Neural progenitor cell (in vitro differentiated cells): ENCODE data around the gene RBFOX2. TPM values are rescaled to one million over a fixed set of nuclear protein-coding genes. Genes with fewer than 3 reads are reported as not detected.

ENCODE experiments used
- DNase-seq: peaks from one replicate; pipeline ENCODE4 v3.0.0-alpha.2; 2016; ENCODE audit warnings: low spot score
- H2AFZ ChIP-seq: fragments of 200-600 bp; sonication (generic); replicated peaks from 2 replicates; pipeline ENCODE4 v1.6.1; 2016; ENCODE audit warnings: antibody characterized with exemption
- H3F3A ChIP-seq: fragments of 200-600 bp; sonication (generic); 2 replicates; pipeline ENCODE4 v1.6.1; 2016; ENCODE audit warnings: antibody characterized with exemption, low read depth
- H3K27ac ChIP-seq: fragments of 200-600 bp; sonication (generic); 2 replicates; pipeline ENCODE4 v1.5.1; 2016; ENCODE audit warnings: mild to moderate bottlenecking
- H3K27me3 ChIP-seq: fragments of 200-600 bp; sonication (generic); 2 replicates; pipeline ENCODE4 v1.6.1; 2016; ENCODE audit warnings: mild to moderate bottlenecking, moderate library complexity
- H3K36me3 ChIP-seq: fragments of 200-600 bp; sonication (generic); 2 replicates; pipeline ENCODE4 v1.5.1; 2016
- H3K4me1 ChIP-seq: fragments of 200-600 bp; sonication (generic); 2 replicates; pipeline ENCODE4 v1.6.1; 2016; ENCODE audit warnings: mixed run types
- H3K4me2 ChIP-seq: fragments of 200-600 bp; sonication (generic); 2 replicates; pipeline ENCODE4 v1.6.1; 2016
- H3K4me3 ChIP-seq: fragments of 200-600 bp; sonication (generic); 2 replicates; pipeline ENCODE4 v1.5.1; 2016
- H3K79me2 ChIP-seq: fragments of 200-600 bp; sonication (generic); 2 replicates; pipeline ENCODE4 v1.6.1; 2016; ENCODE audit warnings: low read depth
- H3K9ac ChIP-seq: fragments of 200-600 bp; sonication (generic); 2 replicates; pipeline ENCODE4 v1.6.1; 2016
- H3K9me3 ChIP-seq: fragments of 200-600 bp; sonication (generic); 2 replicates; pipeline ENCODE4 v1.5.1; 2016; ENCODE audit warnings: low read depth
- H4K20me1 ChIP-seq: fragments of 200-600 bp; sonication (generic); 2 replicates; pipeline ENCODE4 v1.6.1; 2016; ENCODE audit warnings: low read depth
- H3K27ac Mint-ChIP-seq: 3 replicates; pipeline ENCODE4 v1.8.0; 2021; ENCODE audit warnings: mixed read lengths
- H3K27me3 Mint-ChIP-seq: 2 replicates; pipeline ENCODE4 v1.8.0; 2022; ENCODE audit warnings: low read depth, mild to moderate bottlenecking, inconsistent platforms, moderate library complexity, mixed read lengths; ENCODE audit not compliant: insufficient read depth
- H3K36me3 Mint-ChIP-seq: 3 replicates; pipeline ENCODE4 v1.8.0; 2021; ENCODE audit warnings: mixed read lengths
- H3K4me1 Mint-ChIP-seq: 3 replicates; pipeline ENCODE4 v1.8.0; 2021; ENCODE audit warnings: mixed read lengths
- H3K4me3 Mint-ChIP-seq: 3 replicates; pipeline ENCODE4 v1.8.0; 2021; ENCODE audit warnings: mild to moderate bottlenecking, moderate library complexity, mixed read lengths
- H3K9me3 Mint-ChIP-seq: 3 replicates; pipeline ENCODE4 v1.8.0; 2020; ENCODE audit warnings: mixed read lengths
- EZH2 ChIP-seq: fragments of 200-600 bp; sonication (generic); IDR thresholded peaks from 2 replicates; pipeline ENCODE4 v1.6.1; 2017; ENCODE audit warnings: antibody characterized with exemption, mild to moderate bottlenecking, moderate library complexity
- EZH2phosphoT487 ChIP-seq: fragments of 200-600 bp; sonication (generic); IDR thresholded peaks from 2 replicates; pipeline ENCODE4 v1.6.1; 2017; ENCODE audit warnings: antibody characterized with exemption
- total RNA-seq: library from RNA; depleted of rRNA; stranded (reverse); fragments of >200 nt; gene quantifications from 2 replicates; pipeline ENCODE4 v1.2.3, GENCODE V29; 2015; ENCODE audit warnings: low replicate concordance
- TF ChIP-seq, protein P1 (sequence below): fragments of 200-600 bp; sonication (generic); IDR thresholded peaks from 2 replicates; pipeline ENCODE4 v1.5.1; 2017; ENCODE audit warnings: antibody characterized with exemption, mild to moderate bottlenecking

Gene RBFOX2
- total RNA-seq, 1 donor from 2014 or later, result 163 TPM

DNA sequence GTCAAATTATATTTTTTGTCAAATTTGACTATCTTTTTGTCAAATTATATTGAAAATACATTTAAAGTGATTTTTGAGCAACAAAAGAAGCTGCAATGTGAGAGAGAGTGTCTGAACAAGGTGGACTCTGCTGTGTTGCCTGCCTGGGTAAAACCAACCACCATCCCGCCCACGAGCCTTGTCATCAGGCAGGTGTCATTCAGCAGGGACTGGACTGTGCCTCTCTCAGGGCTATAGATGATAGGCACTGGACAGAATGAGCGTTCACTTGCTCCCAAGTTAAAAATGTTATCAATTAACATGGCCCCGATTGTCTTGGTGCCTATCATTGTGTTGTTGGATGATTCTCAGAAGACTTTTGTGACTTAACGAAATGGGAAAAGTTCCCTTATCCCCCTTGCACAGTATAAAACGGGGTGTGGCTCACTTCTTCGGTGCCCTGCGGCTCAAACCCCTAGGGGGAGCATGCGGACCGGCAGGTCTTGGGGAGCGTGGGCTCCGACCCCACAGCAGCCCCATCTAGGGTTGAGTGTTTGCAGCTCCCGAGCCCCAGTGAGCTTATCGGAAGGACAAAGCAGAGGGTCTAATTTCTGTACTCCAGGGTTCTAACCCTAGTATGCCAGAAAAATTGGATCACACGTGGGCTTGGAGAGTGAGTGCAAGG, 309.3 kb downstream of the RBFOX2 start:
- peaks cover 17% of the 10 kb centered on the region for H3K9me3 Mint-ChIP-seq
- H3K4me3 Mint-ChIP-seq, result no peak overlapping the region
- TF ChIP-seq EZH2phosphoT487, result no peak
- TF ChIP-seq EZH2, result no peak
- TF ChIP-seq, protein P1, sequence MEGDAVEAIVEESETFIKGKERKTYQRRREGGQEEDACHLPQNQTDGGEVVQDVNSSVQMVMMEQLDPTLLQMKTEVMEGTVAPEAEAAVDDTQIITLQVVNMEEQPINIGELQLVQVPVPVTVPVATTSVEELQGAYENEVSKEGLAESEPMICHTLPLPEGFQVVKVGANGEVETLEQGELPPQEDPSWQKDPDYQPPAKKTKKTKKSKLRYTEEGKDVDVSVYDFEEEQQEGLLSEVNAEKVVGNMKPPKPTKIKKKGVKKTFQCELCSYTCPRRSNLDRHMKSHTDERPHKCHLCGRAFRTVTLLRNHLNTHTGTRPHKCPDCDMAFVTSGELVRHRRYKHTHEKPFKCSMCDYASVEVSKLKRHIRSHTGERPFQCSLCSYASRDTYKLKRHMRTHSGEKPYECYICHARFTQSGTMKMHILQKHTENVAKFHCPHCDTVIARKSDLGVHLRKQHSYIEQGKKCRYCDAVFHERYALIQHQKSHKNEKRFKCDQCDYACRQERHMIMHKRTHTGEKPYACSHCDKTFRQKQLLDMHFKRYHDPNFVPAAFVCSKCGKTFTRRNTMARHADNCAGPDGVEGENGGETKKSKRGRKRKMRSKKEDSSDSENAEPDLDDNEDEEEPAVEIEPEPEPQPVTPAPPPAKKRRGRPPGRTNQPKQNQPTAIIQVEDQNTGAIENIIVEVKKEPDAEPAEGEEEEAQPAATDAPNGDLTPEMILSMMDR, result no peak
- H3K9me3 ChIP-seq, result no peaks in the 10 kb centered on the region
- H3K9ac ChIP-seq, result no peak overlapping the region
- H3K79me2 ChIP-seq, result no peaks in the 10 kb centered on the region
- no peaks in the 10 kb centered on the region for H3F3A ChIP-seq
- H3K4me1 Mint-ChIP-seq, result no peaks in the 10 kb centered on the region
- H3K27ac ChIP-seq, result no peak overlapping the region
- H3K27me3 Mint-ChIP-seq, result peaks cover 4% of the 10 kb centered on the region
- DNase-seq, result no peak
- H3K36me3 Mint-ChIP-seq, result no peaks in the 10 kb centered on the region
- H3K27ac Mint-ChIP-seq, result no peak overlapping the region
- no peak overlapping the region for H3K4me2 ChIP-seq
- H3K4me3 ChIP-seq, result no peak overlapping the region
- H3K4me1 ChIP-seq, result no peaks in the 10 kb centered on the region
- H3K36me3 ChIP-seq, result no peaks in the 10 kb centered on the region
- no peaks in the 10 kb centered on the region for H4K20me1 ChIP-seq
- no peaks in the 10 kb centered on the region for H3K27me3 ChIP-seq
- no peak overlapping the region for H2AFZ ChIP-seq

DNA sequence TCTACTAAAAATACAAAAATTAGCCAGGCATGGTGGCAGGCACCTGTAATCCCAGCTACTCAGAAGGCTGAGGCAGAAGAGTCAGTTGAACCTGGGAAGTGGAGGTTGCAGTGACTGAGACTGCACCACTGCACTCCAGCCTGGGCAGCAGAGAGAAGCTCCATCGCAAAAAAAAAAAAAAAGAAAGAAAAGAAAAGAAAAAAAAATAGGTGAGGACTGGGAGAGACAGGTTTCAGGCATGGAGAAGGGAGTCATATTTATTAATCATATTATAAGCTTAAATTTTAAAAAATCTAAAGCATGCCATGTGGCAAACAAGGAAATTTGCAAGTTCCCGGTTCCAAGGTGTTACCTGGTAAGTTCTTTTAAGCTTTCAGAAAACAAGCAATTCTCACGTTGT, 311.1 kb downstream of the RBFOX2 start, which contains the start of gene APOL5:
TSS of gene APOL5 (plus strand) at position 301 of the 400 bp plus-strand sequence. CDS start at position 301, 0 bp downstream.
- no peak within 1 kb of the TSS for H3K9ac ChIP-seq
- Mint-ChIP-seq H3K36me3 (no peaks in the 10 kb centered on the region), H3K27ac (no peak within 1 kb of the TSS), H3K4me3 (no peak within 1 kb of the TSS), H3K9me3 (peaks cover 20% of the 10 kb centered on the region), H3K4me1 (no peaks in the 10 kb centered on the region), H3K27me3 (peaks cover 5% of the 10 kb centered on the region)
- no peaks in the 10 kb centered on the region for H3K27me3 ChIP-seq
- H2AFZ ChIP-seq, result no peak within 1 kb of the TSS
- H3K4me3 ChIP-seq, result no peak within 1 kb of the TSS
- no peak within 1 kb of the TSS for H3K4me2 ChIP-seq
- no peak within 1 kb of the TSS for H3K27ac ChIP-seq
- no peak for DNase-seq
- no peaks in the 10 kb centered on the region for H3K36me3 ChIP-seq
- H4K20me1 ChIP-seq, result no peaks in the 10 kb centered on the region
- no peaks in the 10 kb centered on the region for H3F3A ChIP-seq
- H3K79me2 ChIP-seq, result no peaks in the 10 kb centered on the region
- H3K4me1 ChIP-seq, result no peaks in the 10 kb centered on the region
- TF ChIP-seq EZH2phosphoT487 (no peak), EZH2 (no peak)
- TF ChIP-seq, protein P1, result no peak
- no peaks in the 10 kb centered on the region for H3K9me3 ChIP-seq

DNA sequence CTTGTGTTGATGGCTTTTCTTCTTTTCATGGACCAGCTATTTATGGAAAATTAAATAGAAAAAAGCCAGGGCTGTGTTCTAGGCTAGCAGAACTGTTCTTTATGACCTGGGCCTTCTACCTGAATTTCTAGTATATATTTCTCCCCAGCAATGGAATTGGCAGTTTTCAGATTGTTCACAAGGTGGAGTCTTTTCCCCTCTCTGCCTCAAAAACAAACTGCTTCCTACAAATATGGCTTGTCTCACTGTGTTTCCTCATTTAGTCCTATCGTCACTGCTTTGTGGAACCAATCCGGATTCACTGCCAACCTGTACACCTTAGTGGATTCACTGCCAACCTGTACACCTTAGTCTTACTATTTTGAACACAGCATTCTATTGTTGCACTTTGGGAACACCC, 316.0 kb downstream of the RBFOX2 start:
- peaks cover 3% of the 10 kb centered on the region for H3K27me3 Mint-ChIP-seq
- peaks cover 3% of the 10 kb centered on the region for H3K9me3 Mint-ChIP-seq
- no peak overlapping the region for H3K27ac ChIP-seq
- no peaks in the 10 kb centered on the region for H3K79me2 ChIP-seq
- H3K4me3 Mint-ChIP-seq, result no peak overlapping the region
- H3K27ac Mint-ChIP-seq, result no peak overlapping the region
- H3K4me3 ChIP-seq, result no peak overlapping the region
- no peaks in the 10 kb centered on the region for H3K4me1 ChIP-seq
- H3K4me2 ChIP-seq, result no peak overlapping the region
- no peak for DNase-seq
- no peak overlapping the region for H2AFZ ChIP-seq
- H4K20me1 ChIP-seq, result no peaks in the 10 kb centered on the region
- H3K9me3 ChIP-seq, result no peaks in the 10 kb centered on the region
- TF ChIP-seq EZH2phosphoT487, result no peak
- no peak for TF ChIP-seq EZH2
- TF ChIP-seq, protein P1, result no peak
- H3K4me1 Mint-ChIP-seq, result peaks cover 3% of the 10 kb centered on the region
- no peaks in the 10 kb centered on the region for H3F3A ChIP-seq
- H3K36me3 Mint-ChIP-seq, result no peaks in the 10 kb centered on the region
- H3K27me3 ChIP-seq, result no peaks in the 10 kb centered on the region
- H3K36me3 ChIP-seq, result no peaks in the 10 kb centered on the region
- no peak overlapping the region for H3K9ac ChIP-seq
